CD4-positive, alpha-beta T cell treated with Interleukin-17A for 1 hour (primary cell): ENCODE measurements around the gene EPOP.

Source experiments
- DNase-seq: peaks from one replicate; pipeline ENCODE4 v3.0.0-alpha.2; 2020

The EPOP gene

DNA sequence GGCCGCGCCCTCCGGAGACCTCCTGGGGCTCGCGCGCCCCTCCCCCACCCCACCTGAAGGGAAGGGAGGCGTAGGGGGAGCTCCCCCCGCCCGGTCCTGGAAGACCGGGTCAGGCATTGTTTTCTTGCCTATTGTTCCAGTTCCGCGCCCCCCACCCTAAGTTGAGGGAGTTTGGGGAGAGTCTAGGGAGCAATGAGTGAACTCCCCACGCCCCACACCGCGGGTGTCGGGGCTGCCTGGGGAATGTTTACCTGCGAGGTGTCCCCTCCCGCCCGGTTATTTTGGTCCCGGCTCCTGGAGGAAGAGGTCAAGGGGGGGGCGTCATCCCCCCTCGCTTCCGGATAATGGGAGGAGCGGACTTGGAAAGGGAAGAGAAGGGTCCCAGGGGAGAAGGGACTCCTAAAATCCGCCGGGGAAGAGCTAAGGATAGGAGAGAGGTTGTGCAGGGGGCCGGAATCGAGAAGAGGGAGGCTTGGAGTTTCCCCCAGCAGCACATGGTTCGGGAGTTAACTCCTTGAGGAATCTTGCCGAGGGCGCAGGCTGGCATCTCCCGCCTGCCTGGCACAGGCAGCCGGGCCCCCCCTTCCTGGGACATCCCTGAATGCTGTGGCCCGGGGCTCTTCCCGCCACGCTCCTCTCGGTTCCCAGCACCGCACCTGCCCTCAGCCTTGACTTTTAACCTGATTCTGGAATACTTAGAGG is 31.2 kb upstream of the EPOP start:
- peak; percentile 27 for DNase-seq

- no peak for DNase-seq
Measured at GRCh38 chr17:38705523-38705802, 30.7 kb upstream of the EPOP start.

DNA sequence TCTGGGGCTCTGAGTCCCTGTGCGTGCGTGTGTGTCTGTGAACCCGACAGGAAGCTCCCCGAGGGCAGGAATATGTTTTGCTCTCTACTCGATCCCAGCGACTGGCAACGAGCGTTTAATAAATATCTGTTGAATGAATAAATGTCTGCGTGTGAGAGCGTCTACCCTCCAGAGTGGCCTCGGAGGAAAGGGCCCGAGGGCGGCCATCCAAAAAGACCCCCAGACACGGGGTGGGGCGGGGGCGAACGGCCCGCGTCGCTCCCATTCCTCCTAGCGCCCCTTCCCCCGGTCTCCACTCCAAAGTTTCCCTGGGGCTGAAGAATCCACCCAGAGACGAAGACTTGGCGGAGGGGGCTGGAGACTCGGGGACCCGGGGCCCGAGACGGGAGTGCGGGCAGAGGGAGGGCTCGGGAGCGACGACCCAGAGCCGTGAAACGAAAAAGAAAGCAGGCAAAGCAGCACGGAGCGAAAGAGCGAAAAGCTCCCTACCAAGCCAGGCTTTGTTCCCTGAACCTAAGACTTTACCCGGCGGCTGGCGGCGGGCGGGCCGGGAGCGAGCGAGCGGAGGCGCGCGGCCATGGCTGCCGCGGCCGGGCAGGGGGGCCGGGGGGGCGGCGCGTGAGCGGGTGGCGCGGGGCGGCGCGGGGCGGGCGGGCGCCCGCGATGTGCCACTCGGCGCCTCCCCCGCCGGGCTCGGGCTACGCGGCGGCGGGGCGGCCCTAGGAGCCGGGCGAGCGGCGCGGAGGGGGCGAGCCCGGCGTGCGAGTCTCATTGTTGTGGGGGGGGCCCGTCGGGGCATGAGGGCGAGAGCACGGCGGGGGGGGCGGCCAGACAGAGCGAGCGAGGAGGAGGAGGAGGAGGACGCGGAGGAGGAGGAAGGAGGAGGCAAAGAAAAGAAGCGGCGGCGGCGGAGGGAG is 30.1 kb upstream of the EPOP start, which contains the start of gene MLLT6:
TSS of gene MLLT6 (plus strand) at position 668 of the 917 bp plus-strand sequence. CDS start 360 bp downstream, outside the sequence.
- peak; percentile 87 for DNase-seq

GRCh38 chr17:38703742-38704605 is 29.2 kb upstream of the EPOP start:
- peak; percentile 78 for DNase-seq

DNA sequence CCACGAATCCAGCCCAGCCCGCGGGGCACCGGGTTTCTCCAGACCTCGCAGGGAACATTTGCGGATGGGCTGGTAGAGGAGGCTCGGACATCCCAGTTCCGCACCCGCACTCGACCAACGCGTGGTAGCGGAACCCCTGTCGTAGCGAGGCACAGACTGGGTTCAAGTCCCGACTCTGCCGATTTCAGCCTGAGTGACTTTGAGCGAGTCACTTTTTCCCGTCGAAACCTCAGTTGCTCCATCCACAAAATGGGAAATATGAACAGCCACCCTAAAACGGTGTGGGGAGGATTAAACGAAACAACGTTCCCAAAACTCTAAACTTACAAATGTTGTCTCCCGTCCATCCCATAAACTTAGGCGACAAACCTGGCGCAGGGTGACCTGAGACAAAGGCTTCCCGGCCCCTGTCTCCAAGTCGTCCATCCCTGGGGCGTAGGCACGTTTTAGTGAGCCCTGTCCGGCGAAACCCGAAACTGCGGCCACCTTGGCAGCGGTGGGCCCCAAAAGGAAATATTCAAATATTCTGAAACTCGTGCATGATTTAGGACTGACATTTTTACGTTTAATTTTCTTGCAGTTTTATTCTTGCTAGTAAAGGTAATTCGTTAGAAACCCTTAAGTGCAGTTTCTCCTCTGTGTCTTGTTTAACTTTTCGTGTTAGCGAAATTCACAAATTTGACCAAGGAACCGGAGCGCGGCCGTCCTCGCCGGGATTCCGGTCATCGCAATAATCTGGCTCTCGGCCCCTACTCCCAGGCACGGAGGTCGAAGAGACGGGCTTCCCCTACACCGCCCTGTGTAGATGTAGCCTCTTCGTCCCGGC is 28.4 kb upstream of the EPOP start:
- DNase-seq, result peak; percentile 19

GRCh38 chr17:38702166-38702915 is 27.6 kb upstream of the EPOP start:
- DNase-seq, result peak; percentile 82

DNA sequence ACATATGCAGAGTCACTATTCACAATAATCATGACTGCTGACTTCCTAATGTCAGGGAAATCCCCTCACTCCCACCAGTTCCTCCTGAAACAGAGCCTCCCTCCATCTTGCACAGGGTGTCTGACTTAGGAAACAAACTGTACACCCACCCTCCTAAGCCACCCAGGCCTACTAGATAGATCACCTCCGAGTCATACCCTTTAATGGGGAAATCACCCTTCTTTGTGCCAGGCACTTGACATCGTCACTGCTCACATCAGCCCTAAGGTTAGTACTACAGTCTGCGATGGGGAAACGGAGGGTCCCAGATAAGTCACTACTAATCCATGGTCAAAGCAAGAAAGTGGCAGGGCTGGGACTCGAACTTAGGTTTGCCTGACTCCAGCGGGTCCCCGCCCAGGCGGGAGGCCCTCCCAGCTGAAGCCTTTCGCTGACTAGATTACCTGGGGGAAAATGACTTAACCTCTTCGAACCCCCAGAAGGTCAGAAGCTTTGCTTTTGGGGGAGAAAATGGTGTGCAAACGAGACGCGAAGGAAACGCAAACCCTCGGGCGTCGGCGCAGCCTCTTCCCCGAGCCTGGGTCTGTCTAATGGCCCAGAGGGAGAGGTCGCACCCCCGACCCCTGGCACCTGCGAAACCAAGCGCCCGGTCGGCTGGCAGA is 26.9 kb upstream of the EPOP start:
- peak; percentile 85 for DNase-seq

- no peak for DNase-seq
Measured at GRCh38 chr17:38698760-38699159, 24.0 kb upstream of the EPOP start.

GRCh38 chr17:38697061-38697820 is 22.5 kb upstream of the EPOP start:
- no peak for DNase-seq

DNA sequence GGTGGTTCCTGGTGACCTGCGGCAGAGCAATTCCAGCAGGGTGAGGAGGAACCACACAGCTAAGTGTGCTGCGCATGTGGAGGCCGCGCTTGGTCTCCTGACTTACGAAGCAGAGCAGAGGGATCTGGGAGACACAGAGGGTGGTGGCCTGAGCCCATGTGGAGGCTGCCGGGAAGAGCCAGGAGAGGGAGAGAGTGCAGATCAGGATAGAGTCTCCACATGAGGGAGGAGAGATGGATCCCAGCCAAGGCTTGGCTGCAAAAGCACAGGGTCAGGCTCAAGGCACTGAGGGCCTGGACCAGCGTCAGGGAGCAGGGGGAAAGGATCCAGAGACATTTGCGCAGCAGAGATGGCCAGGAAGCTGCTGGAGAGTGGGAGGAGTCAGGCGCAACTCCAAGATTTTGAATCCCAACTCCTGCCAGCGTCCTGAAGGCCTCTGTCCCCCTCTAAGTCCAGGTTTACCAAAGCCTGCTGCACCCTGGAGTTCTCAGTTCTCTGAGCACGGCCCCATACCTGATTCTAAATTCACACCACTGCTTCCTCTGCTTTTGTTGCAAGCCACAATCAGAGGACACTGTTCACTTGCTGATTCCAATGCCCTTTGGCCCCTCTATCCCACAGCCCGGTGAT is 19.1 kb upstream of the EPOP start:
- no peak for DNase-seq

- DNase-seq, result no peak
Measured at GRCh38 chr17:38691154-38691553, 16.4 kb upstream of the EPOP start.

DNA sequence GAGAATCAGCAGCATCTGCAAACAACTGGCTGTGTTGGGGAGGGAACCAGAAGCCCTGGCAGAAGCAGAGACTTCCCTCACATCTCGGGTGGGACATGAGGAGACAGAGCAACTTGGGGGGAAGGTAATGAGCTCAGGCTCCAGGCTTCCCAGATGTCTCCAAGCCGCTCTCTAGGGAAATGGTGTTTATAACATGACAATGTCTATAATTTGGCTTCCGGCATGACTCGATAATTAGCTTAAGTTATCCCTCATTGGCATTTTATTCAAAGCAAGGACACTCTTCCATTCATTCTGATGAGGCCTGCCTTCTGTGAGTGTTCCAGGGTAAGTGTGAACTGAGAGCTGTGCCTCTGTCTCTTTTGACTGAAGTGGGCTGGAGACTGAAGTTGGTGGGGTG is 15.6 kb upstream of the EPOP start:
- DNase-seq, result no peak

GRCh38 chr17:38687286-38687685 is 12.5 kb upstream of the EPOP start:
- no peak for DNase-seq

- no peak for DNase-seq
Measured at GRCh38 chr17:38685491-38685890, 10.7 kb upstream of the EPOP start.

DNA sequence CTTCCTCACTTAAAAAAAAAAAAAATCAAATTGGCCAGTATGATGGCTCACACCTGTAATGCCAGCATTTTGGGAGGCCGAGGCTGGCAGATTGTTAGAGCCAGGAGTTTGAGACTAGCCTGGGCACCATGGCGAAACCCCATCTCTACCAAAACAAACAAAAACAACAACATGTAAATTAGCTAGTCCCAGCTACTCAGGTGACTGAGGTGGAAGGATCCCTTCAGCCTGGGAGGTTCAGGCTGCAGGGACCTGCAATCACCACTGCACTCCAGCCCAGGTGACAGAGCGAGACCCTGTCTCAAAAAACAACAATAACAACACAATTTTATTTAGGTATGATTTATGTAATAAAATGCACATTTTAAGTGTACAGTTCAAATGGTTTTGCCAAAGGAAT is 6.3 kb upstream of the EPOP start:
- DNase-seq, result no peak

GRCh38 chr17:38677819-38678218 is 3.1 kb upstream of the EPOP start:
- DNase-seq, result no peak

- DNase-seq, result peak; percentile 86
Measured at GRCh38 chr17:38676706-38677504, 2.1 kb upstream of the EPOP start.

DNA sequence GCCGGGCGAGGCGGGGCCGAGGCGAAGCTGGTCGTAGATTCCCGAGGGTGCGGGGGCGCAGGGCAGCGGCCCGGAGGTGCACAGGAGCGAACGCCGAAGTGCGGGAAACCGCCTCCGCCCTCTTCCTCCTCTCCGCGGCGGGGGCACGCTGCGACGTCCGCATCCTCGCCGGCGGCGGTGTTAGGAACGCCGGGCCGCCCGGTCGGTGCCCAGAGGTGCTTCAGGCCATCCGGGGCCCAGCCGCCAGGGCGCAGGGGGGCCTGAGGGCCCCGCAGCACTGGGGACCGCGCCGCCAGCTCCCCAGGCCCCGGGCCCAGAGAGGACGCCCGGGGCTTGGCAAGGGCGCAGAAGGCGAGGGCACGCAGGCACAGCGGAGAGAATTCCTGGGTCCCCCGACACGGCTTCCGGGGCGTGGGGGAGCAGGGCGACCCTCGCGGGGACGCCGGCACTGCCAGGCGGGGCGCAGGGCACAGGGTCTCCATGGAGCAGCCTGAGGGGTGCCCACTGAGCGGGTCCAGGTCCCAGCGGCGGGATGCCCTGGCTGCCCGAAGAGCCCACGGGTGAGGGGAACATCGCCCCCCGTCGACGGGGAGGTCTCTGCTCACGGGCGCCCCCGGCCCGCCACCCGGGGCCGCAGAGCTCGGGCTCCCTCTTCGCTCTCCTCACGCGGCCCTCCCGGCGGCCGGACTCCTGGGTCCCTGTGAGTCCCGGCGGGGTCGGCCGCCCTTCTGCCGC is 576 bp downstream of the EPOP start:
- DNase-seq, result peak; percentile 15
